Measurements from ENCODE around the gene WDR33. TPM values are rescaled to one million over a fixed set of nuclear protein-coding genes. Genes with fewer than 3 reads are reported as not detected.
A peak's percentile ranks its signal among the peaks of the same experiment; 100 is the strongest.

The WDR33 gene
- total RNA-seq, 1 donor from 2014 or later = 81.0 TPM

DNA sequence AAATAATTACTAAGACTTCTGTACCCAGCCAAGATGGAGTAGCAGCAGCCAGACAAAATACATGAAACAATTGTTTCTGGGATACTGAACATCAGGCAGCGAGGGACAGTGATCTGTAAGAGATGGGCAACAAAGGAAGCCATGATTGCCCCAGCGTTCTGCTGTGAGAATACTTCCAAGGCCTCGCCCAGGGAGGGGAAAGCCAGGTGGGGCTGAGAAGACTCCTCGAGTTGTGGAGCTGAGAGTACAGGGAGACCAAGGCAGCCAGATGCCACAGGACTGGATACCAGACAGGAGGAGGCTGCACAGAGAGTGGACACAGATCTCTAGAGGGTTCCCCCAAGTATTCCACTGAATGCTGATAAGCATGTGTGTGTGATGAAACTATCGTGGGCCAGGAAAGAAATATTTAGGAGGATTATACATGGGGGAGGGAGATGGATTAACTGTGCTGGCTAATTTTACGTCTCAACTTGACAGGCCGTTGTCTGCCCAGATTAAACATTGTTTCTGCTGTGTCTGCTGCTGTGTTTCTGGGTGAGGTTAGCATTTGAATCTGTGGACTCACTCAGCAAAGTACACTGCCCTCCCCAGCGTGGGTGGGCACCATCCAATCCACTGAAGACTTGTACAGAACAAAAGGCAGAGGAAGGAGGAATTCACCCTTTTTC is 125.4 kb downstream of the WDR33 start:
- Mint-ChIP-seq H3K27me3 (ENCODE audit: insufficient read depth) (peaks cover 19% of the 10 kb centered on the region), H3K4me1 (ENCODE audit: low read depth) (no peaks in the 10 kb centered on the region), H3K9me3 (peaks cover 14% of the 10 kb centered on the region), H3K4me3 (no peak overlapping the region), H3K27ac (no peak overlapping the region), H3K36me3 (ENCODE audit: low read depth) (no peaks in the 10 kb centered on the region)
- intact Hi-C loops (cut with micrococcal nuclease) = no loop called here
- DNase-seq (ENCODE audit: low spot score) = no peak

DNA sequence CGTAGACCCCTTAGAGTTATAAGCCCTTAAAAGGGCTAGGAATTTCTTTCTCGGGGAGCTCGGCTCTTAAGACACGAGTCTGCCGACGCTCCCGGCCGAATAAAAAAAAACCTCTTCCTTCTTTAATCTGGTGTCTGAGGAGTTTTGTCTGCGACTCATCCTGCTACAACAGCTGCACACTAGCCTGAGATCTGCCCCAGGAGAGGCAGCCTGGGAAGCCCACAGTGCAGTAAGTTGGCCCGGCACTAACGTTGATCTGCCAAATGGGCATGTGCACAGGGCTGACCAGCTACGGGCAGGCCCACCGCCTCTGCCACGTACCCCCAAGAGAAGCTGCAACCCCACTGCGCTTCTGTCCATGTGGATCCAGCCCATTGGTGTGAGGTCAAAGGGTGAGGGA is 127.2 kb downstream of the WDR33 start:
- DNase-seq (ENCODE audit: low spot score) = no peak
- H3K4me1 Mint-ChIP-seq (ENCODE audit: low read depth) = no peaks in the 10 kb centered on the region
- intact Hi-C loops (cut with micrococcal nuclease) = no loop called here
- H3K9me3 Mint-ChIP-seq = peaks cover 9% of the 10 kb centered on the region
- H3K36me3 Mint-ChIP-seq (ENCODE audit: low read depth) = no peaks in the 10 kb centered on the region
- no peak overlapping the region for H3K4me3 Mint-ChIP-seq
- peaks cover 19% of the 10 kb centered on the region for H3K27me3 Mint-ChIP-seq (ENCODE audit: insufficient read depth)
- H3K27ac Mint-ChIP-seq = no peak overlapping the region

DNA sequence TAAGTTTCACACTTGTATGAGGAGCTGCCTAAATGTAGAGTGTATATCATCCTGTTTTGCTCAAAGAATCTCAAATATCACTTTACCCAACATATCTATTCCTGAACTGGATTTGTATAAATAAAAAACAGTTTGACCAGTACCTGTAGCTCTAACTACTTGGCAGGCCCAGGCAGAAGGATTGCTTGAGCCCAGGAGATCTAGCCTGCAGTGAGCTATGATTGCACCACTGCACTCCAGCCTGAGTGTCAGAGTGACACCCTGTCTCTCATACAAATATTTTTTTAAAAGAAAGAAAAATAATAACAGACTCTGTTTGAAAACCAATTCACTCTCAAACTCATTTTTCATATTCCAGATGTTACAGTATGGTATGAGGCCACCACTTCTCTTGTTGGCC is 127.9 kb downstream of the WDR33 start:
- intact Hi-C loops (cut with micrococcal nuclease) = no loop called here
- peaks cover 15% of the 10 kb centered on the region for H3K27me3 Mint-ChIP-seq (ENCODE audit: insufficient read depth)

DNA sequence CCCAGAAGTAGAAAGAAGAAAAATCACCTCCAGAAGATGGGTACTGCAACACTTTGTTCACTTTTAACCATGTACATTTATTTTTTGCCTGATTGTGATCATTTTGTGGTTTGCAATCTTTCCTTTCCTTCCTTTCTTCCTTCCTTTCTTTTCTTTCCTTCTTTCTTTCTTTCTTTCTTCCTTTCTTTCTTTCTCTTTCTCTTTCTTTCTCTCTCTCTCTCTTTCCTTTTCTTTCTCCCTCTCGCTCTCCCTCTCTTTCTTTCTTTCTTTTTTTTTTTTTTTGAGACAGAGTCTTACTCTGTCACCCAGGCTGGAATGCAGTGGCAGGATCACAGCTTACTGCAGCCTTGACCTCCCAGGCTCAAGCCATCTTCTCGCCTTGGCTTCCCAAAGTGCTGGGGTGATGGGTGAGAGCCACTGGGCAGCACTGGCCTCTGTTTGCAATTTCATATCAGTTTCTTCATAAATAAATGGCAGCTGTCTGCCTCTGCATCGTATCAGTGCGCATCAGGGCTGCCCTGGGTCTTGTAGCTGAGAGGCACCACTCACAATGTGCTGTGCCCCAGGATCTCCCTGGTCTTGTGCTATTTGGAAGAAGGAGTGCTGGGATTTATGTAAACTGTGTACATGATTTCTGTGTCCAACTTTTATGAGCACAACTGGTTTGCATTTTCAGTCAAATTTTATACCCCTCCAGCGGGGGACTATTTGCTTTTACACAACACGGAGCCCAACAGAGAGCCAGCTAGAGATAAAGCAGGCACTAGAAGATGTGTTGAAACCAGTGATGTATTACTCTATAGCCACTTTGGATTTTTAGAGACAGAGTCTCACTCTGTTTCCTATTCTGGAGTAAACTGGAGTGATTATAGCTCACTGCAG is 128.8 kb downstream of the WDR33 start:
- no peak overlapping the region for H3K27ac Mint-ChIP-seq
- intact Hi-C loops (cut with micrococcal nuclease) = no loop called here
- H3K27me3 Mint-ChIP-seq (ENCODE audit: insufficient read depth) = peaks cover 22% of the 10 kb centered on the region
- no peaks in the 10 kb centered on the region for H3K4me1 Mint-ChIP-seq (ENCODE audit: low read depth)
- H3K36me3 Mint-ChIP-seq (ENCODE audit: low read depth) = no peaks in the 10 kb centered on the region
- DNase-seq (ENCODE audit: low spot score) = no peak
- H3K4me3 Mint-ChIP-seq = no peak overlapping the region
- no peaks in the 10 kb centered on the region for H3K9me3 Mint-ChIP-seq

More for the DNA sequence above, 127.9 kb downstream of the WDR33 start:
- Mint-ChIP-seq H3K36me3 (ENCODE audit: low read depth) (no peaks in the 10 kb centered on the region), H3K4me1 (ENCODE audit: low read depth) (no peaks in the 10 kb centered on the region), H3K27ac (no peak overlapping the region), H3K4me3 (no peak overlapping the region), H3K9me3 (peaks cover 2% of the 10 kb centered on the region)
- DNase-seq (ENCODE audit: low spot score) = no peak

DNA sequence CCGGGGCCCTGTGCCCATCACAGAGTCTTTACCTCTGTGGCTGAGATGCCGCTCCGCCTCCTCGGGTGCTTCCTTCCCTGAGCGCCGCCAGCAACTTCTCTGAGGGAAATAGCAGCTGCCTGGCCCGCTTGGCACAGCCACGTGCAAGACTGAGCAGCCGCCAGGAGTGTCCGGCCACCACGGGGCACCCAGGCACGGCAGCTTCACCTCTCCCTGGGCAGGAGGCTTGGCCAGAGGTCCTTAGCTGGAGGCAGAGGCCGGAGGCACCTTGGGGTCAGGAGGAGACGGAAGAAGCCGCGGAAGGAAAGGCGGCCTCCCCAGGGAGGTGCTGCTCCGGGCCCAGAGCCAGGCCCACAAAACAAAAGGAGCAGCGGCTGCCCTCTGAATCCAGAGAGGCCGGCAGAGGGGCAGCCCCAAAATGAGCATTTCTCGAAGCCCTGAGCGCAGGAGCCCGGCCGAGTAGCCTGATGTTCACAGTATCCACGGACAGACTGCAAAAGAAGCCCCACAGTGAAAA is 129.6 kb downstream of the WDR33 start:
- H3K9me3 Mint-ChIP-seq = no peaks in the 10 kb centered on the region
- H3K4me3 Mint-ChIP-seq = no peak overlapping the region
- H3K36me3 Mint-ChIP-seq (ENCODE audit: low read depth) = no peaks in the 10 kb centered on the region
- H3K27me3 Mint-ChIP-seq (ENCODE audit: insufficient read depth) = peaks cover 24% of the 10 kb centered on the region
- intact Hi-C loops (cut with micrococcal nuclease) = no loop called here
- no peaks in the 10 kb centered on the region for H3K4me1 Mint-ChIP-seq (ENCODE audit: low read depth)
- no peak overlapping the region for H3K27ac Mint-ChIP-seq
- no peak for DNase-seq (ENCODE audit: low spot score)

DNA sequence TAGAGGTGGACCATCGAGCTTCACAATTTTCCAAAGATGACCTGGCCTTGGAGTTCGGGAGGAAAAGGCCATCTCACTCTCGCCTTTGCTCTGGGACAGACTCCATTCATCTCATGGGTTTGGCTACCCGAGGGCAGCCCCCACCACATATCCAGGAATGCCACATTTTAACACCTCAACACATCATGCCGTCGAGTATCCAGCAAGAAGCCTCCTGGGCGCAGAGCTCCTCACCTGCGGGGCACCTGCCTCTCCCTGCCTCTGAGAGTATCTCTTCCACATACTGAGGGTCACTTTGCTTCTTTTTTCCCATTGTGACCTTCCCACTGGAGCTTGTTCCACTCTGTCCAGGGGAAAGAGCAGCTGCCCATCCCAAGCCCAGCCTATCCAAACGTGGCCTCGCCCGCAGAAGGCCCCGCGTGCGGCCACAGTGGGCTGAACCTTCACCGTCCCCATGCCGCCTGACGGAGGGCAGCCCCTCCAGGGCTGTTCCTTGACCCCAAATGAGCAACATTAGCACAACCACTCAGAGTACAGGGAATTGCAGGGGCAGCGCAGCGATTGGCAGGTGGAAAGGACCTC is 130.2 kb downstream of the WDR33 start:
- intact Hi-C loops (cut with micrococcal nuclease) = no loop called here
- peaks cover 29% of the 10 kb centered on the region for H3K27me3 Mint-ChIP-seq (ENCODE audit: insufficient read depth)
- H3K9me3 Mint-ChIP-seq = no peaks in the 10 kb centered on the region
- H3K4me3 Mint-ChIP-seq = no peak overlapping the region
- no peaks in the 10 kb centered on the region for H3K36me3 Mint-ChIP-seq (ENCODE audit: low read depth)
- no peak overlapping the region for H3K27ac Mint-ChIP-seq
- H3K4me1 Mint-ChIP-seq (ENCODE audit: low read depth) = peaks cover 4% of the 10 kb centered on the region
- DNase-seq (ENCODE audit: low spot score) = no peak

DNA sequence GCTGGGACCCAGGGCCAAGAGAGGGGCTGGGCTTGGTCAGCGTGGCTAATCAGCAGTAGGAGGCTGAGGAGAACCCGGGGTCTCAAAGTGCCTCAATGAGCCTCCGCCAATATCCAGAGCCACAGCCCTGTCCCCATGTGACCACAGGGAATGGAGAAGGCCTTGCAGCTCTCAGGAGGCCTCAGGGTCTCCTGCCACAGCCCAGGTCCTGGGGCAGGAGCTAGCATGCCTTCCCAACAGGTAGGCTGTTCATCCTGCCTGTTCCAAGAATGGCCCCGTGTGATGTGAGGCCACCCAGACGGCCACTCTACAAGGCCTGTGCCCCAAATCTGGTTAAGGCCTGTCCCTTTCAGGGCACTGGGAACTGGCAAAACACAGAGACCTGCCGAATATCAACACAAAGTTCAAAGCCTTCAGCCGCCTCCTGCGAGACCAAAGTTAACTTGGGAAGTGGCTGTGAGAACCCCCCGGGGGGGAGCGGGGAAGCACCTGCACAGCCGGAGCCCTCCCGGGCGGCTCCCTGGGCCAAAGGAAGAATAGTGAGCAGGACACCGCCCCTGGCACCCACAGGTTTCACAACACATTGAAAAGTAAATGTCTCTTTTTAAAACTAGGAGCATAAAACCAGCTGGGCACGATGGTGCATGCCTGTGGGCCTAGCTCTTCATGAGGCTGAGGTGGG is 131.2 kb downstream of the WDR33 start:
- intact Hi-C loops (cut with micrococcal nuclease) = no loop called here
- Mint-ChIP-seq H3K9me3 (no peaks in the 10 kb centered on the region), H3K27ac (no peak overlapping the region), H3K27me3 (ENCODE audit: insufficient read depth) (peaks cover 28% of the 10 kb centered on the region), H3K36me3 (ENCODE audit: low read depth) (no peaks in the 10 kb centered on the region), H3K4me3 (no peak overlapping the region), H3K4me1 (ENCODE audit: low read depth) (peaks cover 5% of the 10 kb centered on the region)
- no peak for DNase-seq (ENCODE audit: low spot score)

DNA sequence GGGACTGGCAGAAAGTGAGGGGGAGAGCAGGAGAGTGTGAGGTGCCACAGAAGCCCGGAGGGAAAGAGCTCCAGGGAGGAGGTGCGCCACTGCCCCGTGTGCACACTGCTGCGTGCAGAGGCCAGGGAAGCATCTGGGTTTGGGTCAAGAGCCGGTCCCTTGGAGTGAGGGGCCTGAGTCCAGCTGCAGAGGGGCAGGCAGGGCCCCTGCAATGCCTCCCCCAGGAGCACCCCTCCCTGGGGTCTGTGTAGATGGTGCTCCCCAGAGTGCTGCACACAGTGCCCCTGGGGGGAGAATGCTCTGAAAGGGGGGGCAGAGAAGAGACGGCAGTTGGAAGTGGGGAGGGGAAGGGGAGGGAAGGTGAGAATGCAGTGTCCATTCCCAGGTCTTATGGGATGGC is 132.0 kb downstream of the WDR33 start:
- H3K27ac Mint-ChIP-seq = no peak overlapping the region
- H3K27me3 Mint-ChIP-seq (ENCODE audit: insufficient read depth) = peaks cover 33% of the 10 kb centered on the region
- H3K9me3 Mint-ChIP-seq = no peaks in the 10 kb centered on the region
- DNase-seq (ENCODE audit: low spot score) = no peak
- H3K36me3 Mint-ChIP-seq (ENCODE audit: low read depth) = no peaks in the 10 kb centered on the region
- H3K4me3 Mint-ChIP-seq = no peak overlapping the region
- intact Hi-C loops (cut with micrococcal nuclease) = no loop called here
- H3K4me1 Mint-ChIP-seq (ENCODE audit: low read depth) = peaks cover 10% of the 10 kb centered on the region

DNA sequence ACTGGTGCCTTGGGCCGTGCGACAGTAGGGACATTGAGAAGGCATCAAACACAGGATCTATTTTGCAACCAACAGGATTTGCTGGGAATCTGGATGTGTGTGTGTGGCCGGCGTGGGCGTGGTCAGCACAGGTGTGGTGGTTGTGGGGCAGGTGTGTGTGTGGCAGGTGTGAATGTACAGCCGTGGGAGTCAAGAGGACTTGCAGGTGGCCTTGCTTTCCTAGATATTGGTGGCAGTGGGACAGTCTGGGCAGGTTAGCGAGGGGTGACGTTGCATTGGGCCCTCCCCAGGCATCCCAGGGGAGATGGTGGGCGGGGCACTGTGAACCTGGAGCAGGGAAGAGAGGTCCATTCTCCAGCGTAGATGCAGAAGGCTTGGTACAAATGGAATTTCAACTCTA is 132.4 kb downstream of the WDR33 start:
- Mint-ChIP-seq H3K9me3 (no peaks in the 10 kb centered on the region), H3K36me3 (ENCODE audit: low read depth) (no peaks in the 10 kb centered on the region), H3K4me1 (ENCODE audit: low read depth) (peaks cover 10% of the 10 kb centered on the region), H3K4me3 (no peak overlapping the region), H3K27ac (no peak overlapping the region), H3K27me3 (ENCODE audit: insufficient read depth) (peaks cover 38% of the 10 kb centered on the region)
- DNase-seq (ENCODE audit: low spot score) = no peak
- intact Hi-C loops (cut with micrococcal nuclease) = no loop called here

DNA sequence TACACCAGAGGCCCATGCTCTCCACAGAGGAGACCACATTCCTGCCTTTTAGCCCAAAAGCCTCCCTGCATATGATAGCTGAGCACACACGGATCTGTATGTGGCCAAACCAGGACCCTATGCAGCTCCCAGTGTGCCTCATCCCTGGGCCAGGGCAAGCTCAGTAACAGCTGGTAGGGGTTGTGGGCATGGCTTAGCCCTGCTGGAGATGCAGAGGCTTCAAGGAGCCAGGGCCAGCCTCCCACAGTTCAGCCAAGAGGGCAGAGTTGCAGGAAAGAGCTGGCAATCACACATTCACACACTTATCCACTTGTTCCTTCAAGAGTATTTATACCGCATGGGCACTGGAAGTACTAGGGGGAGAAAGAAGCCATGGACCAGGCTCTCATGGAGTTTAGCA is 134.1 kb downstream of the WDR33 start:
- Mint-ChIP-seq H3K4me1 (ENCODE audit: low read depth) (peaks cover 10% of the 10 kb centered on the region), H3K27ac (no peak overlapping the region), H3K4me3 (no peak overlapping the region), H3K9me3 (no peaks in the 10 kb centered on the region), H3K27me3 (ENCODE audit: insufficient read depth) (peaks cover 53% of the 10 kb centered on the region), H3K36me3 (ENCODE audit: low read depth) (no peaks in the 10 kb centered on the region)
- intact Hi-C loops (cut with micrococcal nuclease) = no loop called here
- no peak for DNase-seq (ENCODE audit: low spot score)

DNA sequence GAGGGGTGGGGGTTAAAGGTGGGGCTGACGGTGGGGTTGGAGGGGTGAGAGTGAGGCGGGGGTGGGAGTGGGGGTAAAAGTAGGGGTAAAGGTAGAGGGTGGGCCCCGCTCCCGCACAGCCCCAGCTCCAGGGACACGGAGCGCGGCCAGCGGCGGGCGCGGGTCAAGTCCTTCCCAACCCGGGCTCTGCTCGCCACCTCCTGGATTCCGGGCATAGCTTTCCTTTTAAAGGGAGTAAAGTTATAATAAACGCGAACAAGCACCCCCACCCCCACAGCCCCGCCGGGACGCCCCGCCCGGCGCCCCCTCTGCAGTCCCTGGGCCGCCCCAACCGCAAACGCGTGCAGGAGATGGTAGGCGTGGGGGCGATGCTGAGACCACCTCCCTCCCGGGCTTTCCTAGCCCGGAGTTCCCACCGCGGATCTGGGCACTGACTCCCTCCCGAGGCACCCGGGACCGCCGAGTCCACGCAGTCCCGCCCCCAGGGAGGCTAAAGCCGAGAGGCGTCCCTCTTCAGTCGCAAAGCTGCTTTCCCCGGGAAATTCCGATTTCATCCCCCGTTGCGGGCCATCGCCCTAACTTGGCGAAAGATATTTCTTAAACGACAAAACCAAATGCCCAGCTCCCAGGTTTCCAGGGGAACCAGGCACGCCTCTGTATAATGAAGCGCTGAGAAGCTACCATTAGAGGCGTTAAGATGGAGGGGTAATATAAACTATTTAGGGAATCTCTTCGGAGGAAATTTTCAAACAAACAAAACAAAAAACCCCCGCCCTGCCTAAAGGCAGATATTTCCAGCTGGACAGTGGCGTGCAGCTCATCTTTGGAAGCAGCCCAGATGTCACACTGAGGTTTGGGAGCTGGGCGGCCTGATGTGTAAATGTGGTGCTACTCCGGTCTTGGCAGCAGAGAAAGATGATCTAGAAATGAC is 135.4 kb downstream of the WDR33 start, which contains the start of gene LIMS2:
Gene LIMS2 (minus strand): TSS at position 200 of the 931 bp plus-strand sequence. CDS start 506 bp downstream, outside the sequence.
- H3K4me3 Mint-ChIP-seq = peak within 1 kb of the TSS; percentile 72
- peaks cover 10% of the 10 kb centered on the region for H3K4me1 Mint-ChIP-seq (ENCODE audit: low read depth)
- no peaks in the 10 kb centered on the region for H3K36me3 Mint-ChIP-seq (ENCODE audit: low read depth)
- intact Hi-C loops (cut with micrococcal nuclease) = no loop called here
- no peaks in the 10 kb centered on the region for H3K9me3 Mint-ChIP-seq
- H3K27ac Mint-ChIP-seq = no peak within 1 kb of the TSS
- no peak for DNase-seq (ENCODE audit: low spot score)
- H3K27me3 Mint-ChIP-seq (ENCODE audit: insufficient read depth) = peaks cover 53% of the 10 kb centered on the region
